ENCODE measurements around the gene PI4KB.

The PI4KB gene

DNA sequence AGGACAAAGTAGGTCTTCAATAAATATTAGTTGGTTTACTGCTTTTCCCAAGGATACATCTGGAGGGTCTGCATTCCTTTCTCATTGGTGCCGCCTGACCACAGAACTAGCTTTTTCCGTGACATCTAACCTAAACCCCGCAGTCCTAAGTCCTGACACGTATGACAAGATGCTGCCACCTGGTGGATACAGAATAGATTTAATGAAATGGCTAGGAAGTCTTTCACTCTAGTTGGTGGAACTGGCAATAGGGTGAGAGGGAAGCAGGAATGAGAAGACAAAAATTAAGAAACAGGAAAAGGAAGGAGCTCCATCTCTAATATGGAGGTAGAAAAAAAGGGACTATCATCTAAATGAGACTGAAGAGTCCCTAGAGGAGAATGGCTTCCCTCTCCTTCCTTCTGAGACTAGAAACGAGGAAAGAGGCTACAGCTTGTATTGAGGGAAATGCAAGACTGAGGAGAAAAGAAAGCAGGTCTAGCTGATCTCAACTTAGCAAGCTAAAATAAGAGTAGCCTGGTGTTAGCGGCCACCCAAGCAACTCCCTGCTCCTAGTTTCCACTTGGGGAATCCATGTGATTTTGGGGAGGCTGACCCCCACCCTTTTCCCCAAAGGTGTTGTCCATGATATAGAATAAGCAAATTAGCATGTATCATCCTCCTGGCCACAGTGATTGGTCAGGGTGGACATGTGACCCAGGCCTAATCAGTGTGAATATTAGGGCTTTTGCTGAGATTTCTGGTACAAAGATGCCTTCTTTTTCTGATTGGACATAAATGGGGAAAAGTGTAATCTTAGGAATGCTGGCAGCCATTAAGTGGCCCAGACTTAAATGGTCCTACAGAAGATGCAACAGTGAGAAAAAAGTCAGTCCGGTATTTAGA, 13.9 kb upstream of the PI4KB start:
- H3K36me3 ChIP-seq (ENCODE audit: control insufficient read depth, insufficient read depth, low read length): no peaks in the 10 kb centered on the region
- H3K79me2 ChIP-seq: no peaks in the 10 kb centered on the region
- H3K4me3 ChIP-seq (ENCODE audit: low read depth, low read length): no peak overlapping the region
- no peaks in the 10 kb centered on the region for H3K4me1 ChIP-seq
- TF ChIP-seq, protein P1, sequence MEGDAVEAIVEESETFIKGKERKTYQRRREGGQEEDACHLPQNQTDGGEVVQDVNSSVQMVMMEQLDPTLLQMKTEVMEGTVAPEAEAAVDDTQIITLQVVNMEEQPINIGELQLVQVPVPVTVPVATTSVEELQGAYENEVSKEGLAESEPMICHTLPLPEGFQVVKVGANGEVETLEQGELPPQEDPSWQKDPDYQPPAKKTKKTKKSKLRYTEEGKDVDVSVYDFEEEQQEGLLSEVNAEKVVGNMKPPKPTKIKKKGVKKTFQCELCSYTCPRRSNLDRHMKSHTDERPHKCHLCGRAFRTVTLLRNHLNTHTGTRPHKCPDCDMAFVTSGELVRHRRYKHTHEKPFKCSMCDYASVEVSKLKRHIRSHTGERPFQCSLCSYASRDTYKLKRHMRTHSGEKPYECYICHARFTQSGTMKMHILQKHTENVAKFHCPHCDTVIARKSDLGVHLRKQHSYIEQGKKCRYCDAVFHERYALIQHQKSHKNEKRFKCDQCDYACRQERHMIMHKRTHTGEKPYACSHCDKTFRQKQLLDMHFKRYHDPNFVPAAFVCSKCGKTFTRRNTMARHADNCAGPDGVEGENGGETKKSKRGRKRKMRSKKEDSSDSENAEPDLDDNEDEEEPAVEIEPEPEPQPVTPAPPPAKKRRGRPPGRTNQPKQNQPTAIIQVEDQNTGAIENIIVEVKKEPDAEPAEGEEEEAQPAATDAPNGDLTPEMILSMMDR (IDR thresholded peaks at IDR 0.05): peak; percentile 59
- no peak overlapping the region for H3K4me2 ChIP-seq (ENCODE audit: low read length)
- H3K9ac ChIP-seq: no peak overlapping the region
- no peak overlapping the region for H2AFZ ChIP-seq
- no peaks in the 10 kb centered on the region for H3K27me3 ChIP-seq (ENCODE audit: control insufficient read depth, insufficient read depth, low read length)
- H3K27ac ChIP-seq: no peak overlapping the region
- H3K9me3 ChIP-seq (ENCODE audit: control insufficient read depth, low read length): no peaks in the 10 kb centered on the region

DNA sequence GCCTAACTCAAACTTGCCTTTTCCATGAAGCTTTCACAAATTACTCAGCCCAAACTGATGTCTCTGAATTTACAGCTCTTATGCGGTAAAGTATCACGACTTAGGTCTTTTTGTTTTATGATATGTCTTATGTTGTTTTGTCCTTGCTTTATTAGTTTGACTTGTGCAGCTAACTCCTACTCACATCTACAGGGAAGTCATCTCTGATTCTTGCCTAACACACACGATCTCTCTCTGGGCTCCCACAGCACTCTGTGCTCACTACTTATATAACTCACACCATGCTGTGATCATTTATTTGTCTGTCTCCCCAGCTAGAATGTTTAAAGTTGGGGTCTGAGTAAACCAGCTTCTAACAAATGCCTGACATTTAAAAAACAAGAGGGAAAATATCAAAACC, 9.3 kb upstream of the PI4KB start:
- Histone ChIP-seq H3K36me3 (ENCODE audit: control insufficient read depth, insufficient read depth, low read length) (no peaks in the 10 kb centered on the region), H3K9me3 (ENCODE audit: control insufficient read depth, low read length) (no peaks in the 10 kb centered on the region), H3K79me2 (no peaks in the 10 kb centered on the region), H3K4me1 (no peaks in the 10 kb centered on the region), H3K4me3 (ENCODE audit: low read depth, low read length) (no peak overlapping the region), H3K27ac (no peak overlapping the region), H3K27me3 (ENCODE audit: control insufficient read depth, insufficient read depth, low read length) (no peaks in the 10 kb centered on the region), H3K9ac (no peak overlapping the region), H2AFZ (no peak overlapping the region), H3K4me2 (ENCODE audit: low read length) (no peak overlapping the region)
- TF ChIP-seq, protein P1 (IDR thresholded peaks at IDR 0.05): no peak

DNA sequence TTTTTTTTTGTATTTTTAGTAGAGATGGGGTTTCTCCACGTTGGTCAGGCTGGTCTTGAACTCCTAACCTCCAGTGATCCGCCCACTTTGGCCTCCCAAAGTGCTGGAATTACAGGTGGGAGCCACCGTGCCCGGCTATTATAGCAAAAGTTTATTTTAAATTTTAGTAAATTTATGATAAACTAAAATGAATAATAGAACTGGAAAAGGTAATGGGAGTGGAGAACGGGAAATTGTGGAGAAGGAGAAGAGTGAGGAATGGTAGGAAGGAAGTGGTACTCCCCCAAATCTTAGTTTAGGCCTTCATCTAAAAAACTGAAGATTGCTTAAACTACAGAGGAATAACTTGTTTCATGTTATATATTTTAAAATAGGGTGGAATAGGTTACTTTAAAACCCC, 7.6 kb upstream of the PI4KB start:
- Histone ChIP-seq H3K36me3 (ENCODE audit: control insufficient read depth, insufficient read depth, low read length) (no peaks in the 10 kb centered on the region), H3K4me3 (ENCODE audit: low read depth, low read length) (no peak overlapping the region), H3K79me2 (no peaks in the 10 kb centered on the region), H3K4me2 (ENCODE audit: low read length) (no peak overlapping the region), H3K9ac (no peak overlapping the region), H3K27ac (no peak overlapping the region), H3K9me3 (ENCODE audit: control insufficient read depth, low read length) (no peaks in the 10 kb centered on the region), H2AFZ (no peak overlapping the region), H3K27me3 (ENCODE audit: control insufficient read depth, insufficient read depth, low read length) (no peaks in the 10 kb centered on the region), H3K4me1 (no peaks in the 10 kb centered on the region)
- TF ChIP-seq, protein P1 (IDR thresholded peaks at IDR 0.05): no peak

DNA sequence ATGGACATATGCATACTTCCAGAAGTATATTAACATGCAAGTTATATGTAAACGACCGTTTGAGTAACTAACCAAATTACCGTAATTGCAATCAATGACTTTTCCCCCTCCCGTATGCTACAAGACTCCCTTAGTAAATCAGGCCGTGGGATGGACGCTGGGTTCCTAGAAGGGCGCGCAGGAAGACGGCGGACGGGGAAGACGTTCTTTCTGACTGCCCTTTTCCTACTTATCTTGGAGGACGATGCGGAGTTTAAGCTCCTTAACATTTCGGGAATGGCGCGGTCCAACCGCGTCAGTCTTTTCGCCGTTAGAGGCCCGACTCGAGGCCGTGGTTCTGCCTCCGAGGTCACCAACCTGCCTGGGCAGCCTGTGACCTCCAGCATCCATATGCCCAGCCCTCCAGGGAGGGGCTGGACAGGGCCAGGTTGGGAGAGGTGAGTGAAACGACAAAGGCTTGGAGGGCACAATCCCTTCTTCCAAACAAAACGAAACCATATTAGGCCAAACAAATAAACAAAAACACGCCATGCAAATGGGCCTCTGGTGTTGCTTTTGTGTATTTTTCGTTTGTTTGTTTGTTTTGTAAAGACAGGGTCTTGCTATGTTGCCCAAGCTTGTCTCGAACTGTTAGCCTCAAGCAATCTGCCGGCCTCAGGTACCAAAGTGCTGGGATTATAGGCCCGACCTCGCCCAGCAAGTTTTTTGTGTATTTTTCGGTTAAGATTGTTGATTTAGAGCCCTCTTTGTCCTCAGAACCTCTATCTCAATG, 873 bp upstream of the PI4KB start:
- Histone ChIP-seq H3K27ac (peak overlapping the region; percentile 94), H3K36me3 (ENCODE audit: control insufficient read depth, insufficient read depth, low read length) (peaks cover 2% of the 10 kb centered on the region), H3K9me3 (ENCODE audit: control insufficient read depth, low read length) (no peaks in the 10 kb centered on the region), H3K4me2 (ENCODE audit: low read length) (peak overlapping the region; percentile 98), H3K79me2 (peaks cover 8% of the 10 kb centered on the region), H3K4me3 (ENCODE audit: low read depth, low read length) (peak overlapping the region; percentile 84), H3K27me3 (ENCODE audit: control insufficient read depth, insufficient read depth, low read length) (no peaks in the 10 kb centered on the region), H3K4me1 (no peaks in the 10 kb centered on the region), H2AFZ (peak overlapping the region; percentile 92), H3K9ac (no peak overlapping the region)
- TF ChIP-seq, protein P1 (IDR thresholded peaks at IDR 0.05): no peak

Data from parathyroid adenoma (tissue), 2 donors.